HG02840 (cell line): ENCODE data around the gene ZCWPW2.

Source experiments
- ATAC-seq: cut with Tn5 transposase; IDR thresholded peaks from one replicate; pipeline ENCODE4 v1.9.1; 2021; ENCODE audit warnings: mild to moderate bottlenecking, moderate library complexity, moderate number of reproducible peaks; ENCODE audit not compliant: unreplicated experiment, low FRiP score

ZCWPW2 gene

GRCh38 chr3:28348629-28349468 lies at the start of gene ZCWPW2, which contains the start of gene AZI2:
TSS of gene ZCWPW2 (plus strand) at chr3:28348721. CDS start at chr3:28413069, 64,348 bp downstream.
TSS of gene AZI2 (minus strand) at chr3:28348824. CDS start at chr3:28340617, 8,207 bp downstream.
- peak; percentile 92 for ATAC-seq

GRCh38 chr3:28299705-28300104 lies 48.8 kb upstream of the ZCWPW2 start:
- ATAC-seq, result no peak

- no peak for ATAC-seq
Observed at GRCh38 chr3:28300345-28300962, 48.1 kb upstream of the ZCWPW2 start.

DNA sequence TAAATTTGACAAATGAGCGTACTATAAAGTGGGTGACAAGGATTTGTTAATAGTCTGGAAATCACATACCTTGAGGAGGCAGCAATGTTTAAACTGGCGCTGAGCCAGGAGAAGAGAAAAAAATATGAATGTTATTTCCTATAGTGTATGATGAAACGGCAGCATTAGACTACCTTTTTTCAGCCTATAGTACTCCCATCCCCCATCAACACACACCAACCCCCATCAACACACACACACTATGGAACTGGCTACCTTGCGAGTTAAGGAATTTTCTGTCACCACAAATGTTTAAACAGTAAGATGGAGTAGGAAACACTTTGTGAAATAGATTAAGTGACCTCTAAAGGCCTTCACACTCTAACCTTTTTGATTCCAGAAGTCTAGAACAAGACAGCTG lies 46.8 kb upstream of the ZCWPW2 start:
- no peak for ATAC-seq

GRCh38 chr3:28308196-28308595 lies 40.3 kb upstream of the ZCWPW2 start:
- no peak for ATAC-seq

GRCh38 chr3:28315711-28316110 lies 32.8 kb upstream of the ZCWPW2 start:
- ATAC-seq, result no peak

- no peak for ATAC-seq
Observed at GRCh38 chr3:28316226-28316625, 32.3 kb upstream of the ZCWPW2 start.

GRCh38 chr3:28317438-28318022 lies 31.0 kb upstream of the ZCWPW2 start:
- ATAC-seq, result peak; percentile 74

DNA sequence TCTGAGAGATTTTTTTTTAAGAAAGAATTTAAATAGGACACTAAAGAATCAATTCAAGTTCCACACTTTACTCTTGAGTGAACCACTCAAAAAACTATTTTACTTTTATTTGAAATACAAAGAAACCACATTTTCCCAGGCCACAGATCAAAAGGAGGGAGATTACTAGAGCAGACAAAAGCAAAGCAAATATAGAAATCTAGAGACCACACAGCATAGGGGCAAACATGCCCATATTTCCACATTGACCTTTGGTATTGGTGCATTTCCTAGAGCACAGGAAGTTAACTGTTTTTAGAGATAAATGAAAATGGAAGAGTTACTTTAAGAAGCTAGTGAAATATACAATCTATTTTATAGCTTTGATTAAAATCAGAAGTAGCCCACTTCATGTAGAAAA lies 27.5 kb upstream of the ZCWPW2 start:
- ATAC-seq, result no peak

DNA sequence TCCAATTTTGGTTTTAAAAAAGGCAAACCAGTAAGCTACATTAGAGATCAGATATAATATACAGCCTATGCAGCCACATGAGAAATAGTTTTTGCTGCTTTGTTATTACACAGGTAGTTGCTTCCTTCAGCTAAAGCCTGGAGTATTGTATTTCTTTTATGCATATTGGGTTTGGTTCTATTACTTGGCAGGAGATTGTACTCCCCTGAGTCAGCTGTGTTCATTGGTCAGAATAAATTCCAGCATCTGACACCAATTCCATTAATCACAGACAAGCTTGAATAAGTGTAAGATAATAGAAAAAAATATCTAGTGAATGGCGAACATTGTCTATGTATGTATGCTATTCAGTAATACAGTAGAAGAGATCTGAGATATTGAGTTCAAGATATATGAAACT lies 26.1 kb upstream of the ZCWPW2 start:
- no peak for ATAC-seq

DNA sequence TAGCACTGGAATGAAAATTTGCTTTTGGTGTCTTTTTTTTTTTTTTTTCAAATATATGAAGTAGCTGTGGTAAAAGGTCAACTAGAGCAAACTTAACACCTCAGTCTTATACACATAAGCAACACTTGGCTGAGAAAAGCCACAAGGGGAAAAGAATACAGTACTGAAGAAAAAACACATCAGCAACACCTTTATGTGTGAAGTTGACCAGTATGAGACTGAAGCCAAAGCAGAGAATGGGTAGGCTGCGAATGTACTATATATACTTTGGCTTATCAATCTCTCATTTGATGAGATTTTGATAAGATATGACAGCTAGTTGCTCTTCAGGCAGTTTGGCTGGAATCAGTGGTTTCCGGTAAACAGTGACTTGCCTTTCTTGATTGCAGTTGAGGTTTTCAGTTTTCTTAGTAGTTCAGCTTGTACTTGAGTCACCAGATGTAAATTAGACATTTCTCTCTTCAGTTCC lies 22.0 kb upstream of the ZCWPW2 start:
- ATAC-seq, result peak; percentile 52

DNA sequence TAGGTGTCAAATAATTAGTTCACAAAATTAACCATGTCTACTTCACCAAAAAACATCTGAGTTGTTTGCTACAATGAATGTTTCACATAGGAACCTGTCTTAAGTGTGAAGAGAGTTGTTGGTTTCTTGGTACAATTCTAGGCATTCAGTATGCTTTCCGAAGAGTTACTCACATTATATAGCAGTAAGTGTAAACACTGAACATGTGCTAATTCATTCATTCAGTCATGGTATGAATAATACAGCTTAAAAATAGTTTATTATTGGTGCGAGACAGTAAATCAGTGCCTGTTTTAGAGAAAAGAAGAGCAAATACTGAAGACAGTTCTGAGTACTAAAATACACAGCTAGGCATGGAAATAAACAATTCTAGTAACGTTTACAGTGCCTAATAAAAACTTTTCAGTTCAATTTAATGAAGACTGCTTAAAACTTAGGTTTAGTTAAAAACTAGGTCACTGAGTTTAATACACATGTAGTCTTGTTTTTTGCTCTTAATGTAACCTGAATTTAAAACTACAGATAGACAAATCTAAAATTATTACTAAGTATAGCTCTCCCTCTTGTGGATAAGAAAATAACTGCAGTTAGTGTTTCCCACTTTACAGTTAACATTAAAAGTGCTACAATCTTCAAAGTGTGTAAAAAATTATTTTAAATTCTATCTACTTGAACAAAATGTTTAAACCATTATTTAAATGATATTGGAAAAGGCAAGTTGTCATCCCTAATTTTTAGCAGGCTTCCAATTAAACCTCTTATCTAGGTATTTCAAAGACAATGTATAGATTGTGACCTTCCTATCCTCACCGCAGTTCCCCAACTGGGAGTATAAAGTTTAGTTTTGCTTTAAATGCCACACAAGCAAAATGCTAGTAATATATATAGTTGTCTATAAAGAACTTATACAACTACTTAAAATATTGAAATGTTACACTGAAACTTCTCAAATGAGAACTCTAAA lies 20.1 kb upstream of the ZCWPW2 start:
- ATAC-seq, result no peak

DNA sequence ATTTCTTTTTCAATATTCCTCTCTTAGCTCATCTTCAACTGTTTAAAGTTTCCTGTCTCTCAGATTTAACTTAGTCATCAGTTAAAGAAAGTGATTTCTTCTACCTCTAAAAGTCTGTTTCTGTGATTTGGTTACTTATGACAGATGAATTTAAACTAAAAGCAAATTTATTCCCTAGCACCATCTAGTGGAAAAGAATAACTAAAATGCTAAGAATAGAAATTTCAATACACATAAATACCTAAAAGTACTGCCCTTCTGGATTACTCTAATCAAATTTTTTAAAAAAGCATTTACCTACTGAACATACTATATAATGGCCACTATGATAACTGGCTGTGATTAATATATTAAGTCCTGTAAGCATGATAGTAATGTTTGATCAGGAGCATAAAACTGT lies 14.0 kb upstream of the ZCWPW2 start:
- ATAC-seq, result no peak

GRCh38 chr3:28335246-28335645 lies 13.3 kb upstream of the ZCWPW2 start:
- ATAC-seq, result no peak

GRCh38 chr3:28337230-28337629 lies 11.3 kb upstream of the ZCWPW2 start:
- no peak for ATAC-seq

DNA sequence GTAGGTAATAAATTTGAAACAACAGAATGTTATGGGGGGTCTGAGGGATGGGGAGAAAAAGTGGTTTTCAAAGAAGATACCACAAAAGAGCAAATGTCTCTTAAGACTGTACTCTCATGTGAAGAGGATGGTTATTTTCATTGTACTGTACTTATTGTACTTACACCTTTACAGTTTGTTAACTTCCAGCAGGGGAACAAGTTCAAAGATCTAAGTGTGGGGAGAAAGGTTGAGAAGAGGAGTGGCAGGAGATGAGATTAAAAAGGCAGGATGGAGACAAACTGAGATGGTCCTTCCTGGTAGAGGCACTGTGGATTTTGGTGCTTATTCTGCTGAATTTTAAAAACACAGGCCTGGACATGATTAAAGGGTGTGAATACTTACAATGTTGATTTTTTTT lies 5.4 kb upstream of the ZCWPW2 start:
- ATAC-seq, result no peak

DNA sequence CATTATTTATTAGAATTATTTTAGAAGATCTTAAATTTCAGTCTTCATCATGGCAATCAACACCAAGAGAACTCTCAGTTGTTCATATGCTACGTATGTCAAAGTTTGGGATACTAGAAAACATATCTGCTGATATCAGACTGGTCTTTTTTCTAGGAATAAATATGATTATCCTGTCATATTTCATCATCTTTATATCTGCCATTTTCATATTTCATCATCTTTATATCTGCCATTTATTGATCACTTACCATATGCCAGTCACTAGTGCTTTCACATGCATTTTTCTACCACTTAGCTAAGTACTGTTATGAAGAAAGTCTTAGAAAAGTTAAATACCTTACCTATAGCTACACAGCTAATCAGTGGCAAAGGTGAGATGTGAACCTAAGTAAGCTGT lies 2.8 kb upstream of the ZCWPW2 start:
- no peak for ATAC-seq

DNA sequence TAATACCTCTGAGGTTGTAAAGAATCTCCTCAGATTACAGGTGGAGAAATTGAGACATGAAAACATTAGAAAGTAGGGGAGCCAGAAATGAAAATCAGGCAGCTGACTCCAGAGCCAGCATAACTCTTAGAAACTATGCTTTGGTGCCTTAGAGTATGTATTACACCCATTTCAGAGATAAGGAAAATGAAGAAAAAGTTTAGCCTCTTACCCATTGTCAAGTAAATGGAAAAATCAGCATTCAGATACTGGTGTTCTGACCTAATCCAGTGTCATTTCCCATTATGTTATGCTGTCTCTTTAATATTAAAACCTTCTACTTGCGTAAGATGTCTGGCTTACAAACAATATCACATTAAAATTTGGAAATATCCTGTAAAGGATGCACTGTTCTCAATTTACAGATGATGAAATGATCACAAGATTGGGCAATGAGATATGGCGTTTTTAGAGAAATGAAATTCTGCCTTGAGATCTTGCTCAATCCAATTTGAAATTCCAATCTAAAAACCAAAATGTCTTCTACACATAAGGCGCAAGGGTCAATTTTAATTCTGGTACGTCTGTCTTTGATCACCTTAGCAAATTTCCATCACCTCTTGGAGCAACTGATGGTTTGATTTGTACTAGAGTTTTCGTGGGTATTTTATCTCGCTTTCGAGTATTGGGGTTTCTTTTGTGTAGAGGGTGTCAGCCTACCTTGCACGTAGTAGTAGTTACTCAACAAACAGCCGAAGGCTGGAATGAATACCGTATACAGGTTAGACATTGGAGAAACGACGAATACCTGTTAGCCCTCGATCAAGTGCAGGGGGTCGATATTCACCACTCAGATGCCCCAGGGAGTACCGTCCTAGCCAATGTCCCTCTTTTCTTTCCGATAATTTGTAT lies 902 bp upstream of the ZCWPW2 start:
- no peak for ATAC-seq

DNA sequence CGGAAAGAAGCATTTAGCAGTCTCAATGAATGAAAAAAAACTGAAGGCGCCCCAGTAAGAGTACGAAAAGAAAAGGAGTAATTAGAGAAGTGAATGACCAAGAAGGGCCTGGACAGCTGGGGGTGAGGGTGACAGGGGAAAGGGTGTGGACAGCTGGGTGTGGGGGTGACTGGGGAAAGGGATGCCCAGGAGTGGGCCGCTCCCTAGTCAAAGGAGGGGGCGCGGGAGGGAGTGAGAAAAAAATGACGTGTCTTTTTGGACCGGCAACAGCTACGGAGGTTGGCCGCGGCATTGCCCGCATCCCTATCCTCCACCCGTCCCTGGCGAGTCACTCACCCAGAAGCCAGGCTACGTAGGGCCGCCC lies 274 bp upstream of the ZCWPW2 start:
- no peak for ATAC-seq
